NCI-H1417 (cell line): ENCODE data around the gene NOS1.
"Not testable (repeated sequence)": the region's sequence is repeated elsewhere in the genome, so short reads cannot be mapped to it uniquely, and the experiment has no call there.

ENCODE experiments used
- DNase-seq, 3 experiments: peaks; one replicate each; lab custom pipeline; 2025; lab: John Stamatoyannopoulos, UW

The NOS1 gene

DNA sequence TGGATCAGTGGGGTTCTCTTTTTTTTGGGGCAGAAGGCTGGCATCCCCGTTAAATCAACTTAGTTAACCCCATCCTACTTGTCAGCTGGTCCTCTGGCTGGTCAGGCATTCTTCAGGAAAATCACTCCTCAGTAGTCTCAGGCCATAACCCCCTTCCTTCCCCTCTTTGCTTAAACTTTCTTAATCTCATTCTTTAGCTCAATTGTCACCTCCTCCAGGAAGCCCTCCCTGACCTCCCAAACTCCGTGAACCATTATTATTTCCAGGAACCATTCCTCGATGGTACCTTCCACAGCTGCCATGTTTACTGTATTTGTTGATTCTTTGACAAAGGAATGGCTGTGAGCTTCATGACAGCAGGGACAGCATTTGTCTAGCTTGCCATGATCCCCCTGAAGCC lies 98.7 kb downstream of the NOS1 start:
- DNase-seq = no peak

DNA sequence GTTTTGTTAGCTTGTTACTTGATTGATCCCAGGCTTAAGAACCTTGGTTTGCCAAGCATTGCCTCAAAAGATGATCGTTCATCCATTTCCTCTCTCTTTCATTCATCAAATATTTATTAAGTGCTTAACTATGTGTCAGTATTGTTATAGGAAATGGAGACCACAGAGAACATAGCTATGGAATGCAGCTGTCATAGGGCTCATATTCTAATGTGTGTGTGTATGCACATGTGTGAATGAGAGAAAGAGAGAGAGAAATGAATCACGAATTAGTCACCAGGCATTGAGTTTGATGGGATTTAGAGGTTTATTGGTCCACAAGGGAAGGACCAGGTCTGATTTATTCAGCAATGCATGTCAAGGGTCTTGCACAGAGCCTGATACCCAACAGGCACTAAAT lies 100.2 kb downstream of the NOS1 start:
- DNase-seq = no peak

DNA sequence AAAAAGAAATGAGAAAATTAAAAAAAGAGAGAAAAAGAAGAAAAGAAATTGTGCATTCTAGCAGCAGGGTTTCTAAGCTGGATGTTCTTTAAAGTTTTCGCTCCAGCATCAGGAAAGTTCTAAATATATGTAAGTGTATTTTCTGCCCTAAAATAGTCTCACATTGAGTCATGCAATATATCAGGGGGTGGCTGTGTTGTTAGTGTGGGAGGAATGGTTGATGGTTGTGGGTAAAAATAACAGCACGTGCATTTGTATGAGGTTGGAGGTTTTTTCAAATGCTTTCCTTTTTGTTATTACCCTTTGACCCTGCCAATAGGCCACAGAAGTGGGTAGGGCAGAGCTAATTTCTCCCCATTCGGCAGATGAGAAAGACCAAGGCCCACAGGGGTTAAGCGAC lies 106.0 kb downstream of the NOS1 start:
- no peak for DNase-seq

DNA sequence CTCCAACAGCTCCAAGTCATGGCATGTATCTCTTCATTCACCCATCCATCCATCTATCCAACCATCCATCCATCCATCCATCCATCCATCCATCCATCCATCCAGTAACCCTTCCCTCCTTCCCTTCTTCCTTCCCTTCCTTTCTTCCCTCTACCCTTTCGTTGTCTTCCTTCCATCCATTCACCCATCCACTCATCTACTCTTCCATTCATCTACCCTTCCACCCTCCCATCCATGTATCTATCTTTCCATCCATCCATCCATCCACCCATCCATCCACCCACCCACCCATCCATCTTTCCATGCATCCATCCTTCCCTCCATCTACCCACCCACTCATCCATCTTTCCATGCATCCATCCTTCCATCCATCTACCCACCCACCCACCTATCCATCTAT lies 117.9 kb downstream of the NOS1 start:
- no peak for DNase-seq

DNA sequence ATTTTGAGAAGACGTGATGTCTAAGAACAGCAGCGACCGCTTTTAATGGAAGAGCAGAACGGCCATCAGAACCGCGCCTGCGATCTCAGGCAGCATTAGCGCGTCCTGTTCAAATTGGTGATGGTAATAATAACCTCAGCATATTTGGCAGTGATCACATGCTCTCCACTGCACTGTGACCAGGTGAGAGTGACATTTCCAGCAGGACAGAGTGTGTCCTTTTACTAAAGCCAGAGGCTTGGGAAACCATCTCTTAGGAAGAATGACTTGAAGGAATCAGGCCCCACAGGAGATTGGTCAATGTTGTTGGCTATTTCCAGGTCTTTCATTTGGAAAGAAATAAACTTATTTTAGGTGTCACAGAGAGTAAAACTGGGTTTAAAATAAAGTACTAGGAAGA lies 119.7 kb downstream of the NOS1 start:
- DNase-seq = no peak

DNA sequence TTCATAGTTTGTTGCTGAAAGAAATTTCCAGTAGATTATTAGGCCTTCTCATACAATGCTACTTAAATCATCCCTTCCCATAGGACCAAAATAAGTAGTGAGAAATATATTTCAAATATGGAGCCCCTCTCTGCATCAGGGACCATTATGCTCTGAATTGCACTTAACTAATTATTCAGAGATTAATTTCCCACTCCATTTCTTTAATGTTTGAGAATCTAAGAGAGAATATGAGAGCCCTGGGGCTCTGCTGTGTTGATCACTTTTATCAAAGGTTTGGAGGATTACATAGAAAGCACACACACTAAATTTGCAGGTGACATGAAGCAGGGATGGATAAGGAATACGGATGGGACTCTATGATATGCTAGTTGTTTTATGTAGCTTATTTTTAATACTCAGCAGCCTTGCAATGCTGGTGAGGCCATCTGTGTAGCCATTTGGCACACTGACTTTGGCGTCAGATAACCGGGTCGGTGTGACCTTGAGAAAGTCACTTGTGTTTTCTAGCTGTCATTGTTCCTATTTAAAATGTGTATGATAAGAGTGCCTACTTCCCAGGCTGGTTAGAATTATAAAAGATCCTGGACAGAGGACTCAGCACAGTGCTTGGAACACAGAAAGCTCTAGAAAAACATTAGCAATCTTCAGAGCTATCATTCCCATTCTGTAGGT lies 121.2 kb downstream of the NOS1 start:
- DNase-seq = no peak

DNA sequence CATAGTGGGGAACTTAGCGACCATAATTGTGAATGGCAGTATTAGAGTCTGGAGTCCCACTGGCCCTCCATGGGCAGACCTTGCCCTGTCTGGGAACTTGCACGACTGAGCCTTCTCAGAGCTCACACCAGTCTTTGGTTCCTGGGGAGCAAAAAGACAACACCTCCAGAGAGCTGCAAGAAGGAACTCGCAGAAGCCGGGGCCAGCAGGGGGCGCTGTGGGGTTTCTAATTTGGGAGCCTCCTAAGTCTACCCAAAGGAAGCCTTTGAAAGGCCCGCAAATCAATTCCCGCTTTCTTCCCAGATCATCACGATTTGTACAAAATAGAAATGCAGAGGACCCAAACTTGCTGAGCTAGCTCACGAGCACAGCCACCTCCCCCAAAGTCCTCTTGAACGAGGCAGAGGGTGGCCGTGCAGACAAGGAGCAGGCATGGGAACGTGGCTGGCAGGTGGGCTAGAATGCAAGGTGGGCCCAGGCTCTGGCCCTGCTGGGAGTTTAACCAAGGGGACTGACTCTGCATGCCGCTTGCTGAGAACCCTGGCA lies 124.9 kb downstream of the NOS1 start:
- peak; percentile 65 to 86 (median 85) for DNase-seq

DNA sequence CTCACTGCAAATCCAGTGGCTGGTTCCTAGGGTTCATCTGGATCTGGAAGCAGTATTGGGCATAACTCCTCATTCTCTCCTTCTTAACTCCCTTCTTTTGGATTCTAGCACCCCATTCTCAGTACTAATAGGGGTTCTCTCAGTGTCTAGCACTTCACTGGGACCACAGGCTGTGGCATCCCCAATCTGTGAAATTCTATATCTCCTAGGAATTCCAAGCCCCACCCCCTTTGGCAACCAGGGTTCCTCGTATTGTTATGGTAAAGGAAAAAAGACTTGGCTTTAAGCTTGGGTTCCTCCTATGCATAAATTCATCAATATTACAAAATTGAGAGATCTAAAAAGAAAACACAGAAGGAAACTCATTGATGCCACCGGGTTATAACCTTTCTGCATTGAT lies 126.2 kb downstream of the NOS1 start:
- no peak for DNase-seq

DNA sequence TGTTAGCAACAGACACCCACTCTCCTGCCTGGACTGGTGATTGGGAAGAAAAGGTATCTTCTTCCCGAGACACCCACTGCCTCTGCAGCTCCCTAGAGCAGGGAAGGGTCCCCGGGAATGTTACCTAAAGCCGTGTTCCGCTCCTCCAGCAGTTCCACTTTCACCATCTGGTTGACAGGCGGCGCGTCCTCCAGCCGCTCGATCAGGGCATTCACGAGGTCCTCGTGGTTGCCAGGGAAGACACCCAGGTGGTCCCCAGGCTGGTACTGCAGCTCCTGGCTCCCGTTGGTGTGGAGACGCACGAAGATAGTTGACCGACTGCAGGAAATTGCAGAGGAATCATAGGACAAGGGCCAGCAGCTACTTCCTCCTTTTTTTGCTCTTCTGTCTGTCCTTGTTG lies 127.0 kb downstream of the NOS1 start:
- peak in 2 of 3 experiments; percentile 21 to 53 for DNase-seq

DNA sequence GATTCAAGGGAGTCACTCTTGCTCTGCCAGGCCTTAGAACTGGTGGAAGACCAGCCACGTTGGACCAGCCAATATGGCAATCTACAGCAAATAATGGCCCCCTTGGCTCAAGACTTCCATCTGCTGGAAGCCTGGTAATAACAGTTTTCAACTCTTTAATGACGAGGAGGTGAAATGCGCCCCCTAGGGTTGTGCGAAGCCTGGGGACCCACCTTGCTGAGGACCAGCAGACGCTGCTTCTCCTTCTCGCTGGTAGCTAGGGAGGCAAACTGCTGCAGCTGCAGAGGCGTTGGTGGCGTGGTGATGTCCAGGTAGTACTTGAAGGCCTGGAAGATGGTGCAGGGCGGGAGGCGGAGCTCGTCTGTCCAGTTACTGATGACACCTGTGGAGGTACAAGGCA lies 129.7 kb downstream of the NOS1 start:
- DNase-seq = no peak

DNA sequence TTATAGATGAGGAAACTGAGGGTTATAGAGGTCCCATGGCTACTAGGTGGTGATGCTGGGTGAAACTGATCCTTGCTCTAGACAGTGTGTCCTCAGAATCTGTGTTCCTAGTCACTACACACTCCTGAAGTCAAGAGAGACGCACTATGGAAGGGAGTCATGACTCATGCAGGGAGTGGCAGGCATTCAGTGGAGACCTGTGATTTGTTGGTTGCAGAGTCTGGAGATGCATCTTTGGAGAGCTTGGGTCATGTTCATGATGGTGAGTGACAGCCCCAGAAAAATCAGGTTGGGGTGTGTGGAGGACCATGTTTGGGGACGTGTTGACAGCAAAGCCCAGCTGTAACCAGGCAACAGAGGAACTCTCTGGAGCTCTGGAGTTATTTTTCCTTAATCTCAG lies 133.2 kb downstream of the NOS1 start:
- DNase-seq = no peak

DNA sequence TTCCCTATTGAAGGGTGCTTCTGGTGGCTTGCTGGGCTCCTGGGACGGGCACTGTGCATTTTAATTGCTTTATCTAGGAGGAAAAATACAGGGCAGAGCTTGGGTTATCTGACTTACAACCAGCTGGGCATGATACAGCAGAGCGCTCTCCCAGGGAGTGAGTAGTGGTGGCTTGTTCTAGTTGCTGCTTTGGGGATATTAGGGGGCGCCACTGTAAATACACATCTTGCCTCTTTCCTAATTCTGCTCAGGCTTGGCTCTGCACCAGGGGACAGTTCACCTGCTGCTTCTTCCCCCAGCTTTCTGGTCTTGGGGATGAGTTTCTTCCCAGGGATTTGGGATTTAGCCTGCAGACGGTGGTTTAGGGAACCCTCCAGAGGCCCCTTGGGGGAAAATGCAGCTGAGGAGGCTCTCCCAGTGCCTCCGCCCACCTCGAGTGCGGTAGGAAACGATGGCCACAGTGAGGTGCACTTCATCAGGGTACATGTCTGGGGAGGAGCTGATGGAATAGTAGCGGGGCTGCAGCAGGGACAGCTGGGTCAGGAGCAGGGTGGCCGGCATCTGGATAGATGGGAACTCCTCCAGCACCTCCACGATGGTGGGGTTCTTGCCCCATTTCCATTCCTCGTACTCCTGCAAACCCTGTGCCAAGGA lies 134.3 kb downstream of the NOS1 start:
- DNase-seq = no peak

DNA sequence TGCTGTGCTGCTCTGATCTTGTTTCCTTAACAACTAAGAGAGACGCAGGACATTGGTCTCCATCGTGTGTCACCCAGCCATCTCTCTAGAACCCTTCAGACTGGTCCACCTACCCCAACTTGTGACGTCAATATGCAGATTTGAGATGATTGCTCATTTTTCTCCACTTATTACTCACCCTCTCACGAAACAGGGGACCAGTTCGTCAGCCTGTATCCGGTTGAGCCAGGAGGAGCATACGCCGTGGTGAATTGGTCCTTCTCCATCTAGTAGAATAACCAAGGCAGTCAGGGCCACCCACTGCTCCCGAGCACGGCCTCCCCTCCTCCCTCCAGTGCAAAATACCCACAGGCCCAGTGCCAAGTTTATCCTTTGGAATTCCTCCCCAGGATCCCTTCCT lies 134.9 kb downstream of the NOS1 start:
- no peak for DNase-seq

DNA sequence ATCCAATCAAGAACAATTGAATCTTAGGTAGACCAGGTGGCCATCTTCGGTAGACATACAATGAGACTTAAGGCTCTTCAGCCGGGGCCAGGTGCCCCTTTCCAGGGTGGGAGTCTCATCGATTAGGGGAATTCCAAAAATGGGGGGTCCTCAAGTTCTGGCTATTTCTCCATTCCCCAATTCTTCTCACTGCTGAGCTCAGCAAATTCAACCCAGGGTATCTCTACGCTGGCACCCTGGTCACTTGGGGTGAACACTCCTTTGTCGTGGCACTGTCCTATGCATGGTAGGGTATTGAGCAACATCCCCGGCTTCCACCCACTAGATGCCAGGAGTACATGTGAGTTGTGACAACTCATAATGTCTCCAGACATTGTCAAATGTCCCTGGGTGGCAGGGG lies 136.2 kb downstream of the NOS1 start:
- no peak for DNase-seq

DNA sequence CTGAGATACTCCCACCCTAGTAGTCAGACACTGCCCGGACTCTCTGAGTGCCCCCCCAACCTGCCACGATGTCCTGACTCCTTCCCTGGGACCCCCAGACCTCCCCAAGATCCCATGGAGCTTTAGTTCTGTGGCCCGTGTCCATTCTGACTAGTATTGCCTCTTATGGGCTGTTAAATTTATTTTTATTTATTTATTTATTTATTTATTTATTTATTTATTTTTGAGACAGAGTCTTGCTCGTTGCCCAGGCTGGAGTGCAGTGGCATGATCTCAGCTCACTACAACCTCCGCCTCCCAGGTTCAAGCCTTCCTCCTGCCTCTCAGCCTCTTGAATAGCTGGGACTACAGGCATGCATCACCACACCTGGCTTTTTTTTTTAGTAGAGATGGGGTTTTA lies 140.5 kb downstream of the NOS1 start:
- not testable (repeated sequence) for DNase-seq

DNA sequence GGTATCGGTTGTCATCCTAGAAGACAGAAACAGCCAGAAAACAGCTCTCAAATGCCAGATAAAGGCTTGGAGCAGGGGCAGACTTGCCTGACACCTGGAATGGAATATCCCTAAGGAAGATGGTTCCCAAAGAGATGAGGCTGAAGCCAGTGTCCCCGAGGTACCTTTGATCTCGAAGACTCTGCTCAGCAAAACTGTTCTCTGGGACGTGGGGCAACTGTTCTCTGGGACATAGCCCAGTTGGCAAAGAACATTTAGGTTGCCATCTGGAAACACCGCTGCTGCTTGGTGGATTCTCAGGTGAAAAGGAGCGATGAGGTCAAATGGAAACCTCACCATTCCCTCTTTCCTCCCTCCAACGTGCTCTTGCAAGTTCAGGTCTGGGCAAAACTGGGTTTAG lies 143.3 kb downstream of the NOS1 start:
- no peak for DNase-seq

DNA sequence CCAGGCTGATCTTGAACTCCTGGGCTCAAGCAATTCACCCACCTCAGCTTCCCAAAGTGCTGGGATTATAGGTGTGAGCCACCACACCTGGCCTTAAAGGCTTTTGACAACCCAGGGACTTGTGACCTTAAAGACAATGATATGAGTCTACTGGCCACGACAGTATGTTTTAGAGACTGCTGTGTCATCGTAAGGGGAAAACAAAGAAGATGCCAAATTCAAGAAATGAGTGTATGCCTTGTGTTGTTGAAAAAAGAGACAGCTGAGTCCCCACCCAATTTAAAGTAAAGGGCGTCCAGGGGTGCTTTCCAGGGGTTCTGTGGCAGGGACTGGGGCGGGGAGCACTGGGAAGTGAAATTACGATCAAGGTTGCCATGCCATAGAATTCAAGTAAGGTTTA lies 144.7 kb downstream of the NOS1 start:
- no peak for DNase-seq

DNA sequence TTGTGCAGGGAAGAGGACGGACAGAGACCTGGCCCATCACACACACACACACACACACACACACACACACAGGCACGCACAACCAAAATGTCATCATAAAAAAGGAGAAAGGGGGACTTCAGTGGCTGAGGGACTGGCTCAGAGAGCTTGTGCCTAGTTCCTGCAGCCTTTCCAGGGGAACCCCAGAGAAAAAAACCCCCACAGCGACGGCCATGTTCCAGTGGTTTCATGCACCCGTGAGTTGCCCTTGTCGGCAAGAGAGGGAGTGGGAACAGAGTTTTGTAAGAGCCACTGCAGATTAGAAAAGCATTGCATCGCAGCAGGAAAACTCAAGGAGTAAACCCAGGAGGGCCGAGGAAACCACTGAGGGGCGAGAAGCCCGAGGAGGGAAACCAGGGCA lies 146.6 kb downstream of the NOS1 start:
- no peak for DNase-seq

DNA sequence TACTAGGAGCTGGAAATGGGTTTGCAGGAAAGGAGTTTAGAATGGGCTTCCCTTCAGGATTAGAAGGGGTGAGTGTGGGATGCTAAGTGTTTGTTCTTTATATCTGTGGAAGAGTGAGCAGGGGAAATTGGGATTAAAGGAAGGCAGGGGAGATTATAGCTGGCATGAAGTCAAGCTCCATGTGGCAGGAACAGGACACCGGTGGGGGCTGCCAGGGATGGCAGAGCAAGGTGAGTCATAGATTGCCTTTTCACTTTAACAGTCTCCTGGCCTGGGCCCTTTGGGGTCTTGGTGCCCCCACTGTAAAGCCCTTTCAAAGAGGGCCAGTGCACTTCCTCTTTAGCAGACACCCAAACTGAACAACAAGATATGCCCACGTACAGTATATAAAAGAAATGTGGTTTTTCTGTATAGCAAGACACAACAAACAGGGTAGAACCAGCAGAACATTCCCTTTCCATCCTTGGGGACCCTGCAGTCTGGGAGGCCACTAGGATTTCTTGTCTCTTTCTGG lies 148.1 kb downstream of the NOS1 start:
- no peak for DNase-seq

DNA sequence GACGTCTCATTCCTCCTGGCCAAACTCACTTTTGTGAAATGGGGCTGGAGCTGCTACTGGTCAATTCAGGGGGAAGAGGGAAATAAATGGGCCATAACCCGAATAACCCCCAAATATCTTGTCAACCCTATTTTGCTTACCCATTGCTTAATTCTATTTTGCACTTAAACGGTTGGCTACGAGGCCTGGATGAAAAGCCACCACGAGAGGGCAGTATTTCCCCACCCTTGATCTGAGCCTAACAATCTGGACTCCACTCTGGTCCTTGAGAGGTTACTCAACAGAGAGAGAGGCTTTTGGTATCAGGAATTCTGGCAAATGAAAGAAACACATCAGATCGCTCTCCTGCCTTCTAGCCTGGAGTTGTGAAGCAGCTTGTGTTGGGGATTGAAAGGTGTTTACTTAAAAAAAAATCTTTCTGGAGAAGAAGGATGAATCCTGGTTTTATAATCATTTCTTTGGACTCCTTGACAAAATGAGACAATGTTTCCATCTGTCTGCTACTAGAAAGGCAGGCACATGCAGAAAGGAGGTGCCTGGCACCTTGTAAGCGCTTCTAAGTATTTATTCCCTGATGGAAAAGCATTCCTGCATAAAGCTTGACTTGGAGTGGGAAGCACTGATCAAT lies 148.7 kb downstream of the NOS1 start:
- peak; percentile 67 to 92 (median 91) for DNase-seq

DNA sequence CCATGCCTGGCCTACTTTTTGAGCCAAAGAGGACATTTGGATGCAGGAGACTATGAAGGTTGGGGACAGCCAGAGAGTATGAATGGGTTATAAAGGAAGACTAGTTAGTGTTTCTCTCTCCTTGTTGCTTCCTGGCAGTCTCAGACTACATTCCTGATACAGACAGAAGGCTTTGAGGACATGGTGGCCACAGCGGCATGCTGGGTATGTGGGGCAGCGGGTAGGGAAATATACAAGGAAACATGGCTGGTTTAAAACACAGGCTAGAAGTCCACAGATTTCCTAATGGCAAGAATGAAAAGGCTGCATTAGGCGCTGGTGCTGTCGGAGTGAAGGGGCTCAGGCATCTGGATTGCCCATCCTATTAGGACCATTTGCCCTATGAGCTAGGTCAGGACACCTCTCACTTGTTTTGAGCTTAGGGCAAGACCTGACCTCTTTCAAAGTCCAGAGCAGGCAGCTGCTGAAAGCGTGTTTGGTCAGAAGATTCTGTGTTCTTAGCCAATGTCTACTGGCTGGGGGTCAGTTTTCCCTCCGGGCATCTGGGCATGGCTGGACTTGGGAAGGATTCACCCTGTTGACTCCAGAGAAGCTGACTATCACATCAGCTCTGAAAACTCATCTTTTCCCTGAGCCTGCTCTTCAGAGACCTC lies 151.0 kb downstream of the NOS1 start:
- DNase-seq = no peak

DNA sequence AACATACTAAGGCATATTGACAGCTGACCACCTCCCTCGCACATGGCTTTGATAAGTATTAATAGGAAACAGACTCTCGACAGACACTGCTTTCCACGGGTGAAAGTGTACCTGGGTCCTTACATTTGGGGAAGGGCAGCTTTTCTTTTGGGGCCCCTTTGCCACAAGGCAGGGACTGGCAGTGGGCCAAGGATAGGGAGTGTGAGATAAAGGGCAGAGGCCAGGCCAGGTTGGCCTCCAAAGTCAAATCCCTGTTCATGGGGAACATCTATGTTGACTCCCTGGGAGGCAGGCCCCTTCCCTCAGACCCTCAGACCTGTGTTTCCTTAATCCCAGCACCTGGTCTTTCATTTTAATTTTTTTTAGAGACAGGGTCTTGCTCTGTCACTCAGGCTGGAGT lies 151.8 kb downstream of the NOS1 start:
- no peak for DNase-seq
